ENCODE data around the gene IVL.

- TF ChIP-seq, protein P1, sequence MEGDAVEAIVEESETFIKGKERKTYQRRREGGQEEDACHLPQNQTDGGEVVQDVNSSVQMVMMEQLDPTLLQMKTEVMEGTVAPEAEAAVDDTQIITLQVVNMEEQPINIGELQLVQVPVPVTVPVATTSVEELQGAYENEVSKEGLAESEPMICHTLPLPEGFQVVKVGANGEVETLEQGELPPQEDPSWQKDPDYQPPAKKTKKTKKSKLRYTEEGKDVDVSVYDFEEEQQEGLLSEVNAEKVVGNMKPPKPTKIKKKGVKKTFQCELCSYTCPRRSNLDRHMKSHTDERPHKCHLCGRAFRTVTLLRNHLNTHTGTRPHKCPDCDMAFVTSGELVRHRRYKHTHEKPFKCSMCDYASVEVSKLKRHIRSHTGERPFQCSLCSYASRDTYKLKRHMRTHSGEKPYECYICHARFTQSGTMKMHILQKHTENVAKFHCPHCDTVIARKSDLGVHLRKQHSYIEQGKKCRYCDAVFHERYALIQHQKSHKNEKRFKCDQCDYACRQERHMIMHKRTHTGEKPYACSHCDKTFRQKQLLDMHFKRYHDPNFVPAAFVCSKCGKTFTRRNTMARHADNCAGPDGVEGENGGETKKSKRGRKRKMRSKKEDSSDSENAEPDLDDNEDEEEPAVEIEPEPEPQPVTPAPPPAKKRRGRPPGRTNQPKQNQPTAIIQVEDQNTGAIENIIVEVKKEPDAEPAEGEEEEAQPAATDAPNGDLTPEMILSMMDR (IDR thresholded peaks at IDR 0.05 in 2 of 3, conservative IDR thresholded peaks at IDR 0.05 in 1 of 3; ENCODE audit: borderline replicate concordance in 1 of 3, insufficient read depth in 1 of 3, low read depth in 2 of 3, low read length in 2 of 3) = no peak
- TF ChIP-seq POLR2A (IDR thresholded peaks at IDR 0.05; ENCODE audit: borderline replicate concordance, extremely low read depth, insufficient read depth, insufficient read length) (no peak), POLR2AphosphoS5 (IDR thresholded peaks at IDR 0.05; ENCODE audit: low read depth, low read length) (no peak), RAD21 (IDR thresholded peaks at IDR 0.05; ENCODE audit: low read depth) (no peak), EZH2 (IDR thresholded peaks at IDR 0.05) (no peak), YY1 (IDR thresholded peaks at IDR 0.05; ENCODE audit: extremely low read depth, insufficient replicate concordance, low read depth, low read length) (no peak), EGR1 (IDR thresholded peaks at IDR 0.05; ENCODE audit: low read depth) (no peak)
- TF ChIP-seq, protein P2, sequence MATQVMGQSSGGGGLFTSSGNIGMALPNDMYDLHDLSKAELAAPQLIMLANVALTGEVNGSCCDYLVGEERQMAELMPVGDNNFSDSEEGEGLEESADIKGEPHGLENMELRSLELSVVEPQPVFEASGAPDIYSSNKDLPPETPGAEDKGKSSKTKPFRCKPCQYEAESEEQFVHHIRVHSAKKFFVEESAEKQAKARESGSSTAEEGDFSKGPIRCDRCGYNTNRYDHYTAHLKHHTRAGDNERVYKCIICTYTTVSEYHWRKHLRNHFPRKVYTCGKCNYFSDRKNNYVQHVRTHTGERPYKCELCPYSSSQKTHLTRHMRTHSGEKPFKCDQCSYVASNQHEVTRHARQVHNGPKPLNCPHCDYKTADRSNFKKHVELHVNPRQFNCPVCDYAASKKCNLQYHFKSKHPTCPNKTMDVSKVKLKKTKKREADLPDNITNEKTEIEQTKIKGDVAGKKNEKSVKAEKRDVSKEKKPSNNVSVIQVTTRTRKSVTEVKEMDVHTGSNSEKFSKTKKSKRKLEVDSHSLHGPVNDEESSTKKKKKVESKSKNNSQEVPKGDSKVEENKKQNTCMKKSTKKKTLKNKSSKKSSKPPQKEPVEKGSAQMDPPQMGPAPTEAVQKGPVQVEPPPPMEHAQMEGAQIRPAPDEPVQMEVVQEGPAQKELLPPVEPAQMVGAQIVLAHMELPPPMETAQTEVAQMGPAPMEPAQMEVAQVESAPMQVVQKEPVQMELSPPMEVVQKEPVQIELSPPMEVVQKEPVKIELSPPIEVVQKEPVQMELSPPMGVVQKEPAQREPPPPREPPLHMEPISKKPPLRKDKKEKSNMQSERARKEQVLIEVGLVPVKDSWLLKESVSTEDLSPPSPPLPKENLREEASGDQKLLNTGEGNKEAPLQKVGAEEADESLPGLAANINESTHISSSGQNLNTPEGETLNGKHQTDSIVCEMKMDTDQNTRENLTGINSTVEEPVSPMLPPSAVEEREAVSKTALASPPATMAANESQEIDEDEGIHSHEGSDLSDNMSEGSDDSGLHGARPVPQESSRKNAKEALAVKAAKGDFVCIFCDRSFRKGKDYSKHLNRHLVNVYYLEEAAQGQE (IDR thresholded peaks at IDR 0.05; ENCODE audit: low read depth) = no peak
- TF ChIP-seq, protein P3, sequence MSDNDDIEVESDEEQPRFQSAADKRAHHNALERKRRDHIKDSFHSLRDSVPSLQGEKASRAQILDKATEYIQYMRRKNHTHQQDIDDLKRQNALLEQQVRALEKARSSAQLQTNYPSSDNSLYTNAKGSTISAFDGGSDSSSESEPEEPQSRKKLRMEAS (IDR thresholded peaks at IDR 0.05) = no peak
Observed at GRCh38 chr1:152884966-152885624, 23.3 kb upstream of the IVL start.

Data from HCT116 (cell line).